NCI-H774 (cell line): ENCODE measurements around the gene KCNE1.
"Not testable (repeated sequence)": the region's sequence is repeated elsewhere in the genome, so short reads cannot be mapped to it uniquely, and the experiment has no call there.

Experiments used
- DNase-seq: peaks from one replicate; lab custom pipeline; 2025; lab: John Stamatoyannopoulos, UW

Gene KCNE1

GRCh38 chr21:34417448-34418077 lies 94.4 kb downstream of the KCNE1 start:
- not testable (repeated sequence) for DNase-seq

- DNase-seq, result not testable (repeated sequence)
Observed at GRCh38 chr21:34407294-34407693, 104.7 kb downstream of the KCNE1 start.

- not testable (repeated sequence) for DNase-seq
Observed at GRCh38 chr21:34406676-34407075, 105.3 kb downstream of the KCNE1 start.

GRCh38 chr21:34406102-34406501 lies 105.9 kb downstream of the KCNE1 start:
- DNase-seq, result not testable (repeated sequence)

GRCh38 chr21:34405686-34406085 lies 106.3 kb downstream of the KCNE1 start:
- not testable (repeated sequence) for DNase-seq

GRCh38 chr21:34404742-34405141 lies 107.3 kb downstream of the KCNE1 start:
- not testable (repeated sequence) for DNase-seq

GRCh38 chr21:34400522-34400921 lies 111.5 kb downstream of the KCNE1 start:
- DNase-seq, result not testable (repeated sequence)
